GM12801 (cell line): ENCODE results near the gene ITGA4.

Experiments used
- CTCF ChIP-seq: IDR thresholded peaks from one replicate; pipeline ENCODE4 v1.5.1; 2011; ENCODE audit warnings: control low read depth; ENCODE audit not compliant: insufficient read length; ENCODE audit errors: extremely low read depth

Gene ITGA4

GRCh38 chr2:181467966-181468707, 11.0 kb downstream of the ITGA4 start:
- TF ChIP-seq CTCF: no peak

- no peak for TF ChIP-seq CTCF
Observed at GRCh38 chr2:181468811-181469210, 11.6 kb downstream of the ITGA4 start.

GRCh38 chr2:181471226-181471625, 14.0 kb downstream of the ITGA4 start:
- TF ChIP-seq CTCF: no peak

- no peak for TF ChIP-seq CTCF
Observed at GRCh38 chr2:181471783-181472182, 14.6 kb downstream of the ITGA4 start.

GRCh38 chr2:181472990-181473389, 15.8 kb downstream of the ITGA4 start:
- no peak for TF ChIP-seq CTCF

GRCh38 chr2:181474222-181474881, 17.2 kb downstream of the ITGA4 start:
- TF ChIP-seq CTCF: no peak

- no peak for TF ChIP-seq CTCF
Observed at GRCh38 chr2:181483211-181483610, 26.0 kb downstream of the ITGA4 start.
